Activated CD4-positive, alpha-beta memory T cell treated with anti-CD3 and anti-CD28 coated beads, Interleukin-2, amount 10 ng/mL, durations not matched to agents 7 days and 5 days (primary cell): Measurements from ENCODE around the gene IFI44L. TPM values are rescaled to one million over a fixed set of nuclear protein-coding genes. Genes with fewer than 3 reads are reported as not detected.

Source experiments
- CTCF ChIA-PET: fragments of 350-600 bp; sonication (Branson Sonifier 250); formaldehyde crosslinking; loops from one replicate; lab custom pipeline; 2021; ENCODE audit warnings: antibody characterized with exemption, inconsistent platforms; lab: Charles Lee
- POLR2A ChIA-PET: fragments of 350-600 bp; sonication (Branson Sonifier 250); formaldehyde crosslinking; loops from one replicate; lab custom pipeline; 2021; ENCODE audit warnings: antibody characterized with exemption; lab: Charles Lee
- DNase-seq: peaks from one replicate; pipeline ENCODE4 v3.0.0-alpha.2; 2020
- H3K27ac Mint-ChIP-seq: one replicate; pipeline ENCODE4 v1.8.0; 2021; ENCODE audit warnings: mild to moderate bottlenecking, mixed read lengths
- H3K27me3 Mint-ChIP-seq: one replicate; pipeline ENCODE4 v1.8.0; 2021; ENCODE audit warnings: mixed read lengths
- H3K36me3 Mint-ChIP-seq: one replicate; pipeline ENCODE4 v1.8.0; 2021; ENCODE audit warnings: low read depth, mixed read lengths
- H3K4me1 Mint-ChIP-seq: one replicate; pipeline ENCODE4 v1.8.0; 2021; ENCODE audit warnings: mixed read lengths
- H3K4me3 Mint-ChIP-seq: one replicate; pipeline ENCODE4 v1.8.0; 2021; ENCODE audit warnings: mild to moderate bottlenecking, mixed read lengths
- H3K9me3 Mint-ChIP-seq: one replicate; pipeline ENCODE4 v1.8.0; 2021; ENCODE audit warnings: mixed read lengths
- total RNA-seq, 2 experiments: library from RNA; stranded (reverse); gene quantifications; one replicate each; pipeline ENCODE4 v1.2.3, GENCODE V29; 2021

Gene IFI44L
- 100 to 1,000 TPM; 420 to 430 TPM for total RNA-seq

DNA sequence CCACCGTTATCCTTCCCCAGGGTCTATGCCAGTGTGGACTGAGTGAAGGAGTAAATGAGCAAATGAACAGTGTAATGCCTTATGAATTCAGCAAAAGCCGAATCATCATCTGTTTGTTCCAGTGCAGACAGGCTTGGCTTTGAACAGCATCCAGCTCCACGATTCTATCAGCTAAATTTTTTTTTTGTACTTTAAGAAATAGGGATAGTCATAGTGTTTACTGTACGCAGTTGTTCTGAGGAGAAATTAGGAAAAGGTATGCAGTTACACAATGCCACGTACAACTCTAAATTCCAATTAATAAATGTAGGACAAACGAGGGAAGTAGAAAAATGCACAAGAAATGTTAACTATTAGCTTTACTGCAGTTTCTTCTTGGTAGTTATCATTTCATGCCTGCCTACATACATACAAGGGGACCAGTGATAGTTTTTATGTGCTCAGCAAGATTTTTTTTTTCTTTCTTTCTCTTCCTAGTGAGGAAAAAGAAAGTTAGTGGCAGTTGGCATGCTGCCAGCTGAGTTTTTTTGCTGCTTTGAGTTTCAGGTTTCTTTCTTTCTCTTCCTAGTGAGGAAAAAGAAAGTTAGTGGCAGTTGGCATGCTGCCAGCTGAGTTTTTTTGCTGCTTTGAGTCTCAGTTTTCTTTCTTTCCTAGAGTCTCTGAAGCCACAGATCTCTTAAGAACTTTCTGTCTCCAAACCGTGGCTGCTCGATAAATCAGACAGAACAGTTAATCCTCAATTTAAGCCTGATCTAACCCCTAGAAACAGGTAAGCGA, at the start of gene IFI44L:
Gene IFI44L, plus strand, starts transcription at position 646 of the 777 bp plus-strand sequence. CDS start 7,468 bp downstream, outside the sequence.
- H3K36me3 Mint-ChIP-seq: peaks cover 42% of the 10 kb centered on the region
- peak within 1 kb of the TSS; percentile 92 for H3K27ac Mint-ChIP-seq
- H3K9me3 Mint-ChIP-seq: no peaks in the 10 kb centered on the region
- peak; percentile 84 for DNase-seq
- ChIA-PET POLR2A (interaction anchor here (0.9 to 5.7 kb wide), 18 partner anchors 9 to 642 kb away, joined by 3 to 84 read pairs (median 4); partner anchors contain the start of genes DNAJB4, FUBP1 and IFI44), CTCF (interaction anchor here (0.7 to 1.8 kb wide), 7 partner anchors 25 to 641 kb away, joined by 3 to 12 read pairs (median 8); partner anchors contain the start of genes FUBP1 and IFI44)
- peaks cover 7% of the 10 kb centered on the region for H3K27me3 Mint-ChIP-seq
- peak within 1 kb of the TSS; percentile 90 for H3K4me3 Mint-ChIP-seq
- H3K4me1 Mint-ChIP-seq: peaks cover 50% of the 10 kb centered on the region

DNA sequence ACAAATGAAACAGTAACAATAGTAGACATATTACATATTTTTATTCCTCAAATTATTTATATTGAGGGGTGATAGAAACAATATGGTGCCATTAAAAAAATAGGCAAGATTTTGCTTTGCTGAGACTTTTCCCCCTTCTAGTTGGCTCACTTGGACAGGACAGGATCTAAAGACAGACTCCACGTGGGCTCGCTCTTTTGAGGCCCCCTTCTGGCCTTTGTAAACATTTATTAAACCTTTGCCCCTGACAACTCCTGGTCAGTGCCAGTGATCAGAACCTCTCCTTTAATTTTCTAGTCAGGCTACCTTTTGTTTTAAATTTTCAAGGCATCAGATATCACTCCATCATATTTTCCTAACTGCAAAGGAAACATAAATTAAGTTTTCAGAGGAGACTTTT, 49.7 kb upstream of the IFI44L start:
- POLR2A ChIA-PET: no interaction called here
- no peak overlapping the region for H3K27ac Mint-ChIP-seq
- H3K9me3 Mint-ChIP-seq: no peaks in the 10 kb centered on the region
- no peaks in the 10 kb centered on the region for H3K4me1 Mint-ChIP-seq
- CTCF ChIA-PET: no interaction called here
- H3K27me3 Mint-ChIP-seq: no peaks in the 10 kb centered on the region
- no peak overlapping the region for H3K4me3 Mint-ChIP-seq
- H3K36me3 Mint-ChIP-seq: no peaks in the 10 kb centered on the region
- no peak for DNase-seq

DNA sequence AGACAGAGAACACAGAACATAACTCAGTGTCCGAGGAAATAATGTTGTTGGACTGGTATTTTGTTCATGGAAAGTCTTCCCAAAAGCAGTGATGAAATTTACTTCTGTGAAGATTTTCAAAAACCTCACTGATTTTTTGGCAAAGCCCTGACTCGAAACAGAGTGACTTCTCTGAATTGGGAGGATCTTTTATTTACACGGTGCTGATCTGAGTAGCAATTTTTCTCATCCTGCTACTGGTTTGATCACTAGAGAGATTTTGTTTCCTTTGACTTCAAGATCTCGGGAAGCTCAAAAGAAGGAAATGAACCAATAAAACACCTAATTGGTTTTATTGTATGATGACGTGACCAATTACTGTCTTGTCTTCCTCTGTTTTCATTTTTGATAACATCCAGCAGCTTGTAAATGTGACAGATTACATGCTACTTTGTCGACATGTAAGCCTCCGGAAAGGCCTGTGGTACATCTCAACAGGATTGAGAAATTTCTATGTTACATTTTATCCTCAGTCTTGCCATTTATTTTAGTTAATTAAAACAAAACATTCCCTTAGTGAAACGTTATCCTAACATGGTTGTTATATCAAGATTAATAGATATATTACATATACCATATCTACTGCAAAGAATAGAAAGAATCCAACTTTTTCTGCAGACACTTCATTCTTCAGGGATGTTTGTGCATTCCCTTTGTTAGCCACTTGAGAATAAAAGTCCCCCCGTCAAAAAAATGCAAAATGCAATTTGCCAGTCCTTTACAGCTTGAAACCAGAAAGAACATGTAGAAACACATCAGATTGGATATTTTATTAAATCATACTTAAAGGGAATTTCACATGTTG, 42.8 kb upstream of the IFI44L start:
- DNase-seq: no peak
- H3K27me3 Mint-ChIP-seq: no peaks in the 10 kb centered on the region
- no peaks in the 10 kb centered on the region for H3K4me1 Mint-ChIP-seq
- no peak overlapping the region for H3K27ac Mint-ChIP-seq
- H3K4me3 Mint-ChIP-seq: no peak overlapping the region
- ChIA-PET POLR2A (no interaction called here), CTCF (no interaction called here)
- H3K36me3 Mint-ChIP-seq: no peaks in the 10 kb centered on the region
- no peaks in the 10 kb centered on the region for H3K9me3 Mint-ChIP-seq

DNA sequence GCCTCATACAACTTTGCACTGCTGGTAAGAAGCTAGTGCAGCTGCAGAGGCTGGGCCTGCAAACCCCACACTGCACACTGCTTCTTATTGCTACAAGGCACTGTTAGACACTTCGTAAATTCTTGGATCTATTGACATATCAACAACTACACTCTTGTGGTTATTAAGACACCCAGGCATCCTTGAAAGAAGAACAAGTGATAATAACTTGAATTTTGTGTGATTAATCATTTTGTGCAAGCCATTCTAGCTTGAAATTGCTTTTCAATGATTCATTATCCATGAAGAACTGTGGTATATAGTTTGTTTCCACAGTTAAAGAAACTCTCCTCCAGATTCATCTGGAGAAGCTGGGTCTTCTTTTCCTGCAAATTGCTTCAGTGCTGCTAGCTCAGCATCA, 33.7 kb upstream of the IFI44L start:
- no peak overlapping the region for H3K4me3 Mint-ChIP-seq
- no peak for DNase-seq
- POLR2A ChIA-PET: no interaction called here
- no peaks in the 10 kb centered on the region for H3K9me3 Mint-ChIP-seq
- no peaks in the 10 kb centered on the region for H3K36me3 Mint-ChIP-seq
- peaks cover 4% of the 10 kb centered on the region for H3K27me3 Mint-ChIP-seq
- no peaks in the 10 kb centered on the region for H3K4me1 Mint-ChIP-seq
- CTCF ChIA-PET: no interaction called here
- H3K27ac Mint-ChIP-seq: no peak overlapping the region

DNA sequence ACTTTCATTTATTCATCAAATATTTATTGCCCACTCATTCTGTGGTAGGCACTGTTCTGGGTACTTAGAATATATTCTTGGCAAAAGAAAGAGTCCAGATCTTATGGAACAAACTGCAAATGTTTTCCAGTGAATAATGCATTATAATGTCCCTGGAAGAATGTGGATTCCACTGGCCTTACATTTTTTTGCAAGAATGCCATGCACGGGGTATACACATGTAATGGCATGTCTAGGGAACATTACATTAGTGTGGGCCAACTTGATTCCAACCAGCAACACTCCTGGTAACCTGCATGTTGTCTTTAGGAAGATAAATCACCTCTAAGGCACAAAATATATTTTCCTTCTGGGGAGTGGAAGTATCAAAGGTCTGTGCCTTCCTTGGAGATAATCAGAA, 33.0 kb upstream of the IFI44L start:
- no peaks in the 10 kb centered on the region for H3K9me3 Mint-ChIP-seq
- H3K27me3 Mint-ChIP-seq: peaks cover 4% of the 10 kb centered on the region
- POLR2A ChIA-PET: no interaction called here
- CTCF ChIA-PET: no interaction called here
- H3K36me3 Mint-ChIP-seq: no peaks in the 10 kb centered on the region
- no peak overlapping the region for H3K27ac Mint-ChIP-seq
- no peak overlapping the region for H3K4me3 Mint-ChIP-seq
- DNase-seq: no peak
- H3K4me1 Mint-ChIP-seq: no peaks in the 10 kb centered on the region

DNA sequence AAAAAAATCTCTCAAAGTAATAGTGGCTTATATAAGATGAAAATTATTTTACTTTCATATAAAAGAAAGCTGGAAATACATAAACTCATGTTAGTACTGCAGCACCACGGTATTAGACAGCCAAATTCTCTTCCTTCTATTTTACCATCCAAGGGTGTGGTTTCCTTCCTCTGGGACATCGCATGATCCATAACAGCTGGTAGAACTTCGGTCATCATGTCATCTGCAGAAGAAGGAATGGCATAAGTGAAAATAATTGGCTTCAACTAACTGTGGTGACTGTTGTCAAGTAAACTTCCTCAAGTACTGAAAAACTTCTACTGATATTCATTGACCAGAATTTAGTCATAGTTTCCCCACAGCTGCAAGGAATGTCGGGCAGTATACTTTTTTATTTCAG, 28.3 kb upstream of the IFI44L start:
- ChIA-PET CTCF (no interaction called here), POLR2A (no interaction called here)
- H3K27ac Mint-ChIP-seq: no peak overlapping the region
- H3K4me1 Mint-ChIP-seq: no peaks in the 10 kb centered on the region
- H3K9me3 Mint-ChIP-seq: no peaks in the 10 kb centered on the region
- no peaks in the 10 kb centered on the region for H3K36me3 Mint-ChIP-seq
- H3K27me3 Mint-ChIP-seq: peaks cover 6% of the 10 kb centered on the region
- H3K4me3 Mint-ChIP-seq: no peak overlapping the region
- DNase-seq: no peak

DNA sequence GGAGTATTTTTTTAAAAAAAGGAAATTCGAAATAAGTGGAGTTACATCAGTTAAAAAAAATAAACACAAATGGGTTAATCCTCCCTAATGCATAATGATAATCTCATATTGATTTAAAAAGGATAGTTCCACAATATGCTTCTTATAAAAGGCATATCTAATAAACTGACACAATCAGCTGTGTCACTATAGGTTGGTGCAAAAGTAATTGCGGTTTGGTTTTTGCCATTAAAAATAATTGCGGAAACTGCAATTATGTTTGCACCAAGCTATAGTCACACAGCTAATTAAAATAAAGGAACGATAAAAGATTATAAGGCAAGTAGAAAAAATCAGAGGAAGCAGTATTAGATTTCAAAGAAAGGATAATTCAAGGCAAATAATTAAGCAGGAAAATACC, 21.0 kb upstream of the IFI44L start:
- Mint-ChIP-seq H3K36me3 (no peaks in the 10 kb centered on the region), H3K4me1 (no peaks in the 10 kb centered on the region), H3K4me3 (no peak overlapping the region), H3K9me3 (no peaks in the 10 kb centered on the region), H3K27me3 (peaks cover 6% of the 10 kb centered on the region), H3K27ac (no peak overlapping the region)
- ChIA-PET POLR2A (no interaction called here), CTCF (interaction anchor here (0.9 kb wide), 1 partner anchor 8 kb away, joined by 3 read pairs; no protein-coding TSS in a partner anchor)
- DNase-seq: no peak

DNA sequence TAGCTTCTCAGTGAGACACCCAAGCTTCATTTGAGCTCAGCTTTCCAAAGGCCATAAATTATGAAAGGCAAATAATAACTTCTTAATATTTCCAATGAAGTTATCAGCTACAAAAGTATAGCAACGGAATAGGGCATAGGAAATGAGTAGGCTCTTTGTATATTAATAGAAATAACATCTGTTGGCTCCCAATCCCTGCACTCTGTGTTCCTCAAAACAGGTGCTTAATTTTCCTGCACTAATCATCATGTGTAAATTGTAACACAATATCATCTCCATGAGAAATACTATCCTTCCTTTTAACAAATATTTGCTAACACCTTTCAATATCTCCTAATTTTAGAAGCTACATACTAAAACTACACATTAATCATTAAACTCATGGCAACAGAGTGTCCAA, 19.2 kb upstream of the IFI44L start:
- no peak for DNase-seq
- no peaks in the 10 kb centered on the region for H3K9me3 Mint-ChIP-seq
- POLR2A ChIA-PET: no interaction called here
- no peak overlapping the region for H3K27ac Mint-ChIP-seq
- H3K27me3 Mint-ChIP-seq: peaks cover 8% of the 10 kb centered on the region
- no peak overlapping the region for H3K4me3 Mint-ChIP-seq
- no peaks in the 10 kb centered on the region for H3K36me3 Mint-ChIP-seq
- no peaks in the 10 kb centered on the region for H3K4me1 Mint-ChIP-seq
- CTCF ChIA-PET: interaction anchor here (0.5 to 1.6 kb wide), 2 partner anchors 16 to 353 kb away, joined by 3 to 5 read pairs; no protein-coding TSS in a partner anchor

DNA sequence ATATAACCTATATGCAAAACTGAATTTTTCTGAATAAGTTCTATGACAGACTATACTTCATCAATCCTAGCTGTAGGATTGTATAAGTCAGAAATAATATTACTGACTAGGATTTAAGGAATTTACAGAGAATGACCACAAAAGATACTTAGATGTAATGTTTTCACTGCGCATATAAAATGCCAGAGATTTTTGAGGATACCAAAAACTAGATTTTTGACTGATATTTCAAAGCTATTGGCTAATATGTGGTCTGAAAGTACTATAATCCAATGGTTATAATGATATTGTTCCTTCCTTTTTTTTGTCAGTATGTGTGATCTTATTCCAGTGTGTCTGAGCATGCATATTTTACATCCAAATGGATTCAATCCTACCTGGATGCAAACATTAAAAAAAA, 17.0 kb upstream of the IFI44L start:
- H3K4me3 Mint-ChIP-seq: no peak overlapping the region
- ChIA-PET POLR2A (no interaction called here), CTCF (no interaction called here)
- no peaks in the 10 kb centered on the region for H3K9me3 Mint-ChIP-seq
- H3K36me3 Mint-ChIP-seq: no peaks in the 10 kb centered on the region
- no peaks in the 10 kb centered on the region for H3K4me1 Mint-ChIP-seq
- no peak for DNase-seq
- H3K27me3 Mint-ChIP-seq: peaks cover 8% of the 10 kb centered on the region
- no peak overlapping the region for H3K27ac Mint-ChIP-seq

DNA sequence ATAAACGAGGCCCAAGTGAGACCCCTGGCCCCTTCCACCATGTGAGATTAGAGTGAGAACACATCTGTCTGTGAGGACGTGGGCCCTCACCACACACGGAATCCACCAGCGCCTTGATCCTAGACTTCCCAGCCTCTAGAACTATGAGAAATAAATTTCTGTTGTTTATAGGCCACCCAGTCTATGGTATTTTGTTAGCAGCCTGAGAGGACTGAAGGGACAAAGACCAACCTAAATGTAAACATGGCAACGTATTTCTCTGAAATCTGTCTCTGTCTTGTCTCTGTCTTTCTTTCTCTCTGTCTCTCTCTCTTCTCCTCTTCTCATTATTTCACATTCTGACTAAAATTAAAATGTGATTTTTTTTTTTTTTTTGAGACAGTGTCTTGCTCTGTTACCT, 15.6 kb upstream of the IFI44L start:
- POLR2A ChIA-PET: no interaction called here
- H3K4me3 Mint-ChIP-seq: no peak overlapping the region
- no peak for DNase-seq
- CTCF ChIA-PET: no interaction called here
- H3K36me3 Mint-ChIP-seq: no peaks in the 10 kb centered on the region
- H3K27me3 Mint-ChIP-seq: peaks cover 19% of the 10 kb centered on the region
- no peak overlapping the region for H3K27ac Mint-ChIP-seq
- no peaks in the 10 kb centered on the region for H3K9me3 Mint-ChIP-seq
- H3K4me1 Mint-ChIP-seq: no peaks in the 10 kb centered on the region

DNA sequence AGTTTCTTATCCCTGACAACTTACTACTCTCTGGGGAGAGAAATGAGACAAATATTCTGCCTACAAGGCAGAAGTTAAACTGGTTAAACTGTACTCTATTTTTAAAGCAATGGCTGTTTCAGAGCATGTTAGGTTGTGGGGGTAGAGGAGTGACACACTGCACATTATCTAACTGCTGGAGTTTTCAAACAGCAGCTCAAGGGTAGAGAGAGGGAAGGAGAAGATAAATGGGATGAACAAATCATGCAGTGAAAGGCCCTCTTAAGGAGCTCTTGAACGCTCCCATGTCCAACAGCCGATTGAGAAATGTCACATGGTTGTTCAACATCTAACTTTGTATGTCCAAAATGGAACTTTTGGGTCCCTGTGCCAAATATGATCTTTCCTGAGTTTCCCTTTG, 14.0 kb upstream of the IFI44L start:
- H3K4me1 Mint-ChIP-seq: no peaks in the 10 kb centered on the region
- H3K27me3 Mint-ChIP-seq: peaks cover 35% of the 10 kb centered on the region
- no peak for DNase-seq
- no peaks in the 10 kb centered on the region for H3K36me3 Mint-ChIP-seq
- H3K4me3 Mint-ChIP-seq: no peak overlapping the region
- ChIA-PET POLR2A (no interaction called here), CTCF (no interaction called here)
- no peak overlapping the region for H3K27ac Mint-ChIP-seq
- H3K9me3 Mint-ChIP-seq: no peaks in the 10 kb centered on the region

DNA sequence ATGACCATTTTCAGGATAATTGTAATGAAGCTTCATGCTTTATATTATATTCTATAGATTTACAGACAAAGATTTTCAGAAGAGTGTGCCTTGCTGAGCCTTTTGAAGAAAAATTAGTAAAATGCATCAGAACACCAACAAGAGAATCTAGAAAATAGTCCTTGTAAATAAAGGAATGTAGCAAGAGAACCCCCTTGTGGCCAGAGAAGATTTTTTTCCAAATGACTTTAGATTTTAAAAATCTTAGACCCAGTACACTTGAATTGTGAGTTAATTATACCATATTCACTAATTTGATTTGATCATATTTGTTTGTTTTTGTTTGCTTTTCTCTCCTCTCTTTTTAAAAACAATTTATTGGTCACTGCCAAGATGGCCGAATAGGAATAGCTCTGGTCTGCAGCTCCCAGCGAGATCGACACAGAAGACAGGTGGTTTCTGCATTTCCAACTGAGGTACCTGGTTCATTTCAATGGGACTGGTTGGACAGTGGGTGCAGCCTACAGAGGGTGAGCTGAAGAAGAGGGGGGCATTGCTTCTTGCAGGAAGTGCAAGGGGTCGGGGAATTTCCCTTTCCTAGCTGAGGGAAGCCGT, 12.8 kb upstream of the IFI44L start:
- no peak for DNase-seq
- POLR2A ChIA-PET: no interaction called here
- Mint-ChIP-seq H3K9me3 (no peaks in the 10 kb centered on the region), H3K27ac (no peak overlapping the region), H3K4me1 (no peaks in the 10 kb centered on the region), H3K36me3 (no peaks in the 10 kb centered on the region), H3K4me3 (no peak overlapping the region), H3K27me3 (peaks cover 41% of the 10 kb centered on the region)
- CTCF ChIA-PET: interaction anchor here (1.2 to 2.1 kb wide), 4 partner anchors 10 to 464 kb away, joined by 3 to 11 read pairs (median 3); no protein-coding TSS in a partner anchor

DNA sequence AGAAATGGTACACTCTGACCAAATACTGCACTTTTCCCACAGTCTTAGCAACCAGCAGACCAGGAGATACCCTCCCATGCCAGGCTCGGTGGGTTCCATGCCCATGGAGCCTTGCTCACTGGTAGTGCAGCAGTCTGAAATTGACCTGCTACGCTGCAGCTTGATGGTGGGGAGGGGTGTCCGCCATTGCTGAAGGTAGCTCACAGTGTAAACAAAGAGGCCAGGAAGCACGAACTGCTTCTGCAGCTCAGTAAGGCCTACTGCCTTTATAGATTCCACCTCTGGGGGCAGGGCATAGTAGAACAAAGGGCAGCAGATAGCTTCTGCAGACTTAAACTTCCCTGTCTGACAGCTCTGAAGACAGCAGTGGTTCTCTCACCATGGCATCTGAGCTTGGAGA, 12.3 kb upstream of the IFI44L start:
- ChIA-PET CTCF (interaction anchor here (1.2 to 2.1 kb wide), 4 partner anchors 9 to 464 kb away, joined by 3 to 11 read pairs (median 3); no protein-coding TSS in a partner anchor), POLR2A (no interaction called here)
- Mint-ChIP-seq H3K9me3 (no peaks in the 10 kb centered on the region), H3K27ac (no peak overlapping the region), H3K4me3 (no peak overlapping the region), H3K27me3 (peaks cover 46% of the 10 kb centered on the region), H3K36me3 (no peaks in the 10 kb centered on the region), H3K4me1 (no peaks in the 10 kb centered on the region)
- DNase-seq: no peak
